ENCODE results near the gene MARCHF5.

The MARCHF5 gene

DNA sequence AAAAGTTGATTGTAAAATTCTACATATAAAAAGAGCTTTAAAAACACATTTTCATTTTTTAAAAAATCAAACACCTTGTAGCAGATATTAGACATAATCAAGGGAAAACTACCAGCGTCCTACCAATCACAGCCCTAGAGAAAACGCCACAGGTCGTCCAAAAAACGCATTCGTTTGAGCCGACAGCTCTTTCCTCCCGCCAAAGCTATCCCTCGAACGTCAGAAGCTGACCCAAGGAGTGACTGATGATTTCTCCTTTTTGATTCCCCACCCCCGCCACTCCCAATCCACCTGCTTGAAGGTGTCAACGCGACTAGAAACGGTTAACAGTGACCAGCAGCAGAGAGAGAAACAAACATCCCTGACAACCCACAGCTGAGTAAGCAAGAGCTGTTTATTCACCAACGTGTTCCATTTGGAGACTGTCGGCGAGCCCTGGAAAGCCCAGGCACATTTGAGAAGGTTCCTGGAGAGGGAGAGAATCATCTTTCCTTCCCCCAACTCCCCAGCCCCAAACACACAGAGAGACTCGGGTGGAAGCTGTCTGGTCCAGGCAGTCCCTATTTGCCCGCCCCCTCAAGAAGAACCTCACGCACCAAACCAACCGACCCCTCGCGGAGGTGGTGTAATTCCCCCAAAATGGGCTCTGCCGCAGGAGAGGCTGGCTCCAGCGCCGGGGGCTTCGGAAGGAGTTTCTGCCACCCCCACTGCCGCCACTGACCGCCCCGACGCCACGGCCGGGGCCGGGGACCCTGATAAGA is 711 bp upstream of the MARCHF5 start:
- TF ChIP-seq, protein P1, sequence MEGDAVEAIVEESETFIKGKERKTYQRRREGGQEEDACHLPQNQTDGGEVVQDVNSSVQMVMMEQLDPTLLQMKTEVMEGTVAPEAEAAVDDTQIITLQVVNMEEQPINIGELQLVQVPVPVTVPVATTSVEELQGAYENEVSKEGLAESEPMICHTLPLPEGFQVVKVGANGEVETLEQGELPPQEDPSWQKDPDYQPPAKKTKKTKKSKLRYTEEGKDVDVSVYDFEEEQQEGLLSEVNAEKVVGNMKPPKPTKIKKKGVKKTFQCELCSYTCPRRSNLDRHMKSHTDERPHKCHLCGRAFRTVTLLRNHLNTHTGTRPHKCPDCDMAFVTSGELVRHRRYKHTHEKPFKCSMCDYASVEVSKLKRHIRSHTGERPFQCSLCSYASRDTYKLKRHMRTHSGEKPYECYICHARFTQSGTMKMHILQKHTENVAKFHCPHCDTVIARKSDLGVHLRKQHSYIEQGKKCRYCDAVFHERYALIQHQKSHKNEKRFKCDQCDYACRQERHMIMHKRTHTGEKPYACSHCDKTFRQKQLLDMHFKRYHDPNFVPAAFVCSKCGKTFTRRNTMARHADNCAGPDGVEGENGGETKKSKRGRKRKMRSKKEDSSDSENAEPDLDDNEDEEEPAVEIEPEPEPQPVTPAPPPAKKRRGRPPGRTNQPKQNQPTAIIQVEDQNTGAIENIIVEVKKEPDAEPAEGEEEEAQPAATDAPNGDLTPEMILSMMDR (IDR thresholded peaks at IDR 0.05): no peak

DNA sequence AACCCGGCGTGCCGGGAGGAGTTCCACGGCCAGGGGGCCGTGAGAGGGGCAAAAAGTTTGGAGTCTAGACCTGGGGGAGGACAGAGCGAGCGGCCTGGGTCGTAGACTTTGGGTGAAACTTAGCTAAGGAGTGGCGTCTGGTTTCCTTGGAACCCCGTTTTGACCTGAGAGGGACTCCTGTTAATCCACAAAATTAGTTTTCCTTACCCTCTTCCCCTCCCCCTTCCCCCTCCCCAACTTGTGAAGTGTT is 574 bp downstream of the MARCHF5 start:
- TF ChIP-seq, protein P1 (IDR thresholded peaks at IDR 0.05): no peak

DNA sequence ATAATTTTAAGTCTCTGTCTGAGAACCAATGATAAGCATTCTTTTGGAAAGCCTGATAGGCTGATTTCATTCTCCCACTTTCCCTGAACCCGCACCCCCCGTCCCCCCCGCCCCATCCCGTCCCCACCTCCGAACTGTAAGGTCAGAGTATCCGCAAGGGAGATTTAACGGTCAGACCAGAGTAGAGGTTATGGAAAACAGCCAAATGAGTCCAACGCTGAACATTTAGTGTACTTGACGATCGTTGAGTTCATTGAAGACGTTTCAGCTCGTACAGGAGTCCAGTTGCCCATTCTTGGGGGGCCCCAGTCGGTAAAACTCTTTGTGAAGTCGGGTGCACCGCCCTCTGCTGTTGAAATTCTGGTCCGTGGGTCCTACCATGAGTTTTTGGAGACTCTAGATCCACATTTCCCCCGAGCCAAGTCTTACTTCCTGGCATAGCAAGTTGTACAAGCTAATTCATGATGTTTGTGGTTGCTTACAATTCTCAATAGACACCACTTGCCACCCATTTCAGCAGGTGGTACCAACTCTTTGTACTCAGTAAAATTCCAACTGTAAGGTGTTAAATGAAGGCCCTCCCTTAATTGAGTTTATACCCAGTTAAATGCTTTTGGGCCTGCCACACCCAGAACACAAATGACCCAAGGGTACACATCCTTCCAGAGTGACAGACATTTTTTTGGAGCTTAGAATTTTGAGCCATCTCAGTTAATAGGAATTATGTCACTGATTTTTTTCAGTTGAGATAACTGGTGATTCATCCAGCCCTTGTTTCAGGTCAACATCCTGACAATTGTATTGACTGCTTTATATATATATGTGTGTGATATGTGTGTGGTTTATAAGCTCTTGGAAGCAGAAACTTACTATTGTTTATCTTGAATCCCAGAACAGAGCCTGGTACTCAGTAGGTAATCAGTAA is 1.2 kb downstream of the MARCHF5 start:
- TF ChIP-seq, protein P1 (IDR thresholded peaks at IDR 0.05): peak; percentile 65

DNA sequence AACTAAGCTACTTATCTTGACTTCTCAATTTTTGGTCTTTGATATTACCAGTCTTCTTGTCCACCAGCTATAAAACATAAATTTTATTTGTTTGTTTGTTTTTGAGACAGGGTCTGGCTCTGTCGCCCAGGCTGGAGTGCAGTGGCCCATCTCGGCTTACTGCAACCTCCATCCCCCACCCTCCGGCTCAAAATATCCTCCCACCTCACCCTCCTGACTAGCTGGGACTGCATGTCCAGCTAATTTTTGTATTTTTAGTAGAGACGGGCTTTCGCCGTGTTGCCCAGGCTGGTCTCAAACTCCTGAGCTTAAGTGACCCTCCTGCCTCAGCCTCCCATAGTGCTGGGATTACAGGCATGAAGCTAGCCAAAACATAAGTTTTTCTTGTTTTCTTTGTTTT is 7.5 kb downstream of the MARCHF5 start:
- TF ChIP-seq, protein P1 (IDR thresholded peaks at IDR 0.05): no peak

DNA sequence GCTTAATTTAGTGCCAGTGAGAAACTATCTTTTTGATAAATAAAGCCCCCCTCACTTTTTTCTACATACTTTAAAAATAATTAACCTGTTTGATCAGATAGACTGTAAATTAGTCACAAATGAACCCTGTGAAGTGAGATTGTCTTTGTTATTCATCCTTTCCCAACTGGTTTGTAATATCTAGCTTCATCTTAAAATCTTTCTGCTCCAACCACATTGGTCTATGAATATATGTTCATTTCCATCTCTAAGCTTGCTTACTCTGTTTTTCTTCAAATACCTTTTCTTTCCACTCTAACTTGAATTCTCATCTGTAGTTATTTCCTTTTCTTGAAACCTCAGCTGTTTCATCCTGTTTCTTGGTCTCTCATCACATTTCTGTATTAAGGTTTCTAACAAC is 12.1 kb downstream of the MARCHF5 start:
- TF ChIP-seq, protein P1 (IDR thresholded peaks at IDR 0.05): no peak

DNA sequence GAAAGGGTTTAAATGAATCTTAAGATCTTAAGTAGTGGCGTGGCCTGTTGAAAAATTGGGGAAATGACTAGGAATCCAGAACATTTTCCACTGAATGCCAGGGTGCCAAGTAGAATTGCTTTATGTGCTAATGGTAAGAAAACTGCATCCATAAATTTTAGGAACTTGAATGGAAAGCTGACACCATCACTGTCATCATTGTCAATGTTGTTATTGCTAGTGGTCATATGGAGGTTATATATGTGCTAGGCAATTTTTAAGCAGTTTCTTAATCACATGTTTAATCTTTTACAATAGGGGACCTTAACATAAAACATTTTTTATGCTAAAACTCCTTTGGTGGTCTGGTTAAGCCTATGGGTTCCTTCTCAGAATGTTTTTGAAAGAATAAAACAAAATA is 13.1 kb downstream of the MARCHF5 start:
- TF ChIP-seq, protein P1 (IDR thresholded peaks at IDR 0.05): no peak

DNA sequence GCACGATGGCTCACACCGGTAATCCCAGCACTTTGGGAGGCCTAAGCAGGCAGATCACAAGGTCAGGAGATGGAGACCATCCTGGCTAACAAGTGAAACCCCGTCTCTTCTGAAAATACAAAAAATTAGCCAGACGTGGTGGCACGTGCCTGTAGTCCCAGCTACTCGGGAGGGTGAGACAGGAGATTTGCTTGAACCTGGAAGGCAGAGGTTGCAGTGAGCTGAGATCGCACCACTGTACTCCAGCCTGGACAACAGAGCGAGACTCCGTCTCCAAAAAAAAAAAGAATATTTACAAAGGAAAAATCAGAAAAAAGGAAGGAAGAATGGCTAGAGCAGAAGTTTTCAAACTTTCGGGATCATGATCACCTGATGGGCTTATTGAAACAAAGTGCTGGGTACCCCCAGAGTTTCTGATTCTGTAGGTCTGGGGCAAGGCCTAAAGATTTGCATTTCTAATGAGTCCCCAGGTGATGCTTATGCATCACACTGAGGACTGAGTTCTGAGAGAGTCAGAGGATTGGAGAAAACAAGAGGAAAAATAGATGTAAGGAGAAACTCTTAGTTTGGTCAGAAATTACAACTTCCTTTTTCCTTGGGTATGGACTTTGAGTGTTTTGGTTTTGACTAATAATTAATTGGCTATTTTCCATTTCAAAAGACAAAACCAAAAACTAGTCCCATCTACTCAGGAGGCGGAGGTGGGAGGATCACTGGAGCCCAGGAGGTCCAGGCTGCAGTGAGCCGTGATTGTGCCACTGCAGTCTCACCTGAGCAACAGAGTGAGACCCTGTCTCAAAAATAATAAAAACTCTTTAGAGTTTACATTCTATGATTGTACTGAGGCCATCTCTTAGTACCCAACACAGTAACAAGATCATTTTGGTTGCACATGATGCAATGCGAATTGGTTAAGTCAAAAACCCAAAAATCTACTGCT is 14.4 kb downstream of the MARCHF5 start:
- TF ChIP-seq, protein P1 (IDR thresholded peaks at IDR 0.05): no peak

Data from LNCAP (cell line).